IMR-90 (cell line): ENCODE data around the gene RRM1. TPM values are rescaled to one million over a fixed set of nuclear protein-coding genes. Genes with fewer than 3 reads are reported as not detected.

Source experiments
- ATAC-seq: fragments of 200-7000 bp; cut with Tn5 transposase; 2 replicates; pipeline ENCODE4 v1.9.1; 2020; ENCODE audit warnings: low read depth, mild to moderate bottlenecking, moderate library complexity
- BruUV-seq: library from RNA; stranded (reverse); fragments of 400-500 nt; replicated peaks from 2 replicates; lab custom pipeline; 2021; lab: Mats Ljungman, UMichigan
- CTCF ChIA-PET: fragments of 300-600 bp; formaldehyde crosslinking; extraction: SDS; loops from one replicate; lab custom pipeline; 2021; ENCODE audit warnings: antibody characterized with exemption; lab: Yijun Ruan, JAX
- POLR2A ChIA-PET: fragments of 300-600 bp; sonication (Branson Sonifier 250); formaldehyde crosslinking; loops from one replicate; lab custom pipeline; 2022; ENCODE audit warnings: antibody characterized with exemption; ENCODE audit not compliant: unreplicated experiment; lab: Charles Lee
- DNase-seq: peaks from one replicate; pipeline ENCODE4 v3.0.0; 2013
- H2AFZ ChIP-seq: replicated peaks from 2 replicates; pipeline ENCODE3; 2013; ENCODE audit warnings: low read length, mild to moderate bottlenecking; ENCODE audit not compliant: poor library complexity
- H2AK5ac ChIP-seq: 2 replicates; pipeline ENCODE4 v1.6.1; 2013; ENCODE audit warnings: low read depth, low read length, inconsistent platforms
- H2AK9ac ChIP-seq: replicated peaks from 2 replicates; pipeline ENCODE3; 2013; ENCODE audit warnings: mild to moderate bottlenecking, low read depth, low read length, moderate library complexity; ENCODE audit not compliant: poor library complexity
- H2BK120ac ChIP-seq: 2 replicates; pipeline ENCODE4 v1.6.1; 2013; ENCODE audit warnings: low read depth, low read length, inconsistent platforms
- H2BK15ac ChIP-seq: 3 replicates; pipeline ENCODE4 v1.6.1; 2013; ENCODE audit warnings: low read depth, low read length, inconsistent platforms
- H2BK20ac ChIP-seq: 2 replicates; pipeline ENCODE4 v1.6.1; 2013; ENCODE audit warnings: low read depth, mild to moderate bottlenecking, inconsistent platforms, low read length, moderate library complexity
- H2BK5ac ChIP-seq: 2 replicates; pipeline ENCODE4 v1.6.1; 2013; ENCODE audit warnings: mild to moderate bottlenecking, low read depth, low read length, inconsistent platforms; ENCODE audit not compliant: poor library complexity, severe bottlenecking
- H3K14ac ChIP-seq: replicated peaks from 2 replicates; pipeline ENCODE4 v1.6.1; 2013; ENCODE audit warnings: low read depth, low read length, inconsistent platforms
- H3K18ac ChIP-seq: 2 replicates; pipeline ENCODE4 v1.6.1; 2013; ENCODE audit warnings: low read depth, low read length, control low read depth
- H3K23ac ChIP-seq: 2 replicates; pipeline ENCODE4 v1.6.1; 2013; ENCODE audit warnings: low read depth, low read length, inconsistent platforms
- H3K27ac ChIP-seq: 2 replicates; pipeline ENCODE4 v1.5.1; 2013; ENCODE audit warnings: mild to moderate bottlenecking, control low read depth, low read length; ENCODE audit not compliant: insufficient read depth
- H3K27me3 ChIP-seq: 2 replicates; pipeline ENCODE4 v1.6.1; 2013; ENCODE audit warnings: low read length; ENCODE audit not compliant: control insufficient read depth, insufficient read depth
- H3K36me3 ChIP-seq: 2 replicates; pipeline ENCODE4 v1.6.1; 2013; ENCODE audit warnings: low read length, mixed read lengths; ENCODE audit not compliant: control insufficient read depth, insufficient read depth
- H3K4ac ChIP-seq: 2 replicates; pipeline ENCODE4 v1.6.1; 2013; ENCODE audit warnings: low read depth, low read length, inconsistent platforms
- H3K4me1 ChIP-seq: 2 replicates; pipeline ENCODE4 v1.6.1; 2013; ENCODE audit warnings: low read length, mixed read lengths; ENCODE audit not compliant: control insufficient read depth, insufficient read depth
- H3K4me2 ChIP-seq: 2 replicates; pipeline ENCODE4 v1.6.1; 2013; ENCODE audit warnings: low read depth, mild to moderate bottlenecking, control low read depth, low read length, moderate library complexity
- H3K4me3 ChIP-seq: 2 replicates; pipeline ENCODE4 v1.5.1; 2013; ENCODE audit warnings: low read depth, mild to moderate bottlenecking, control low read depth, low read length, moderate library complexity; ENCODE audit not compliant: insufficient read depth
- H3K56ac ChIP-seq: 2 replicates; pipeline ENCODE4 v1.6.1; 2013; ENCODE audit warnings: low read length, inconsistent platforms; ENCODE audit not compliant: insufficient read depth; ENCODE audit errors: extremely low read depth
- H3K79me1 ChIP-seq, 2 experiments: 2 replicates each; pipeline ENCODE4 v1.6.1; 2013; ENCODE audit warnings: low read length in 2 of 2, inconsistent platforms in 1 of 2, low read depth in 1 of 2
- H3K9ac ChIP-seq: 2 replicates; pipeline ENCODE4 v1.6.1; 2013; ENCODE audit warnings: low read depth, low read length, control low read depth
- H3K9me1 ChIP-seq: 2 replicates; pipeline ENCODE4 v1.6.1; 2013; ENCODE audit warnings: low read length, inconsistent platforms; ENCODE audit not compliant: insufficient read depth
- H3K9me3 ChIP-seq: 2 replicates; pipeline ENCODE4 v1.6.1; 2013; ENCODE audit warnings: low read length; ENCODE audit not compliant: control insufficient read depth, insufficient read depth
- H4K20me1 ChIP-seq: 2 replicates; pipeline ENCODE4 v1.6.1; 2013; ENCODE audit warnings: low read length, inconsistent platforms; ENCODE audit not compliant: insufficient read depth
- H4K5ac ChIP-seq: 2 replicates; pipeline ENCODE4 v1.6.1; 2013; ENCODE audit warnings: mild to moderate bottlenecking, low read depth, low read length, control low read depth
- H4K8ac ChIP-seq, 2 experiments: 2 replicates each; pipeline ENCODE4 v1.6.1; 2013; ENCODE audit warnings: low read depth in 2 of 2, low read length in 2 of 2, control low read depth in 1 of 2, inconsistent platforms in 1 of 2
- H4K91ac ChIP-seq: 2 replicates; pipeline ENCODE4 v1.6.1; 2013; ENCODE audit warnings: low read depth, low read length, inconsistent platforms; ENCODE audit not compliant: insufficient read depth
- CEBPB ChIP-seq: IDR thresholded peaks from 2 replicates; pipeline ENCODE4 v1.6.1; 2012; ENCODE audit warnings: low read depth, low read length, improper control_type of control experiment
- WGBS, 2 experiments: methylation state at CpG; one replicate each; pipeline versions ENCODE4 v1.1.5 to v1.1.7; 2013; ENCODE audit warnings: missing lambda C conversion rate in 2 of 2; ENCODE audit not compliant: insufficient read length in 1 of 2; ENCODE audit errors: extremely low coverage in 2 of 2; 5-methylcytosine and 5-hydroxymethylcytosine counted together
- dilution Hi-C: fragments of 300-500 bp; cut with HindIII; formaldehyde crosslinking; loops from one replicate; pipeline ENCODE4 v1.14.3; 2018; ENCODE audit warnings: low sequenced_read_pairs; ENCODE audit not compliant: unreplicated experiment
- in situ Hi-C: fragments of 300-500 bp; cut with MboI; formaldehyde crosslinking; loops from 3 replicates; pipeline ENCODE4 v1.14.3; 2019; ENCODE audit warnings: low sequenced_read_pairs, inconsistent platforms, mixed read lengths
- intact Hi-C: fragments of 100-400 bp; cut with micrococcal nuclease; formaldehyde crosslinking; loops from 2 replicates; pipeline ENCODE4 v1.10.0; 2022
- polyA plus RNA-seq, 3 experiments: library from polyadenylated mRNA; depleted of rRNA; stranded (reverse); fragments of >200 nt; gene quantifications; 2 replicates each; pipeline ENCODE4 v1.2.3, GENCODE V29; 2012; ENCODE audit warnings: low replicate concordance in 1 of 3
- total RNA-seq: library from RNA; depleted of rRNA; stranded (reverse); fragments of >200 nt; gene quantifications from 2 replicates; pipeline ENCODE4 v1.2.3, GENCODE V29; 2012

RRM1 gene
- total and polyA plus RNA-seq, 2 of the 4 experiments (the other 2 are of a cell fraction): 55.1 to 183 TPM

GRCh38 chr11:4115128-4115527, 20.5 kb downstream of the RRM1 start:
- Histone ChIP-seq H2BK20ac (no peak overlapping the region), H3K14ac (no peak overlapping the region), H3K9ac (no peak overlapping the region), H2AFZ (no peak overlapping the region), H3K4me3 (no peak overlapping the region), H3K4me1 (no peaks in the 10 kb centered on the region), H2AK5ac (no peak overlapping the region), H4K20me1 (no peaks in the 10 kb centered on the region), H3K56ac (no peak overlapping the region), H4K5ac (no peak overlapping the region), H3K36me3 (peaks cover 15% of the 10 kb centered on the region), H3K18ac (no peak overlapping the region), H2BK15ac (no peak overlapping the region), H3K9me1 (no peaks in the 10 kb centered on the region), H3K27ac (no peak overlapping the region), H4K91ac (no peak overlapping the region), H3K23ac (no peak overlapping the region), H2BK120ac (no peak overlapping the region), H2AK9ac (no peak overlapping the region), H3K79me1 (peaks cover 2 to 4% of the 10 kb centered on the region in 2 experiments; a peak in 1 of 4 replicates), H3K4ac (no peak overlapping the region), H3K27me3 (no peaks in the 10 kb centered on the region), H3K9me3 (no peaks in the 10 kb centered on the region), H4K8ac (no peak overlapping the region), H2BK5ac (no peak overlapping the region), H3K4me2 (no peak overlapping the region)
- dilution Hi-C loops (no loop called here), intact Hi-C loops (no loop called here), in situ Hi-C loops (no loop called here)
- no peak for TF ChIP-seq CEBPB
- no TSS peak for BruUV-seq
- CTCF ChIA-PET: no interaction called here
- POLR2A ChIA-PET: no interaction called here
- DNase-seq (no peak), ATAC-seq (no peak)
- 86% methylated on average over 1 of the region's 2 CpGs; no CpG with 5 or more reads in 1 of the 2 experiments for WGBS, 2 experiments
